Tibial nerve (tissue), 4 donors: ENCODE measurements around the gene IMPA2.

Experiments used
- CTCF ChIP-seq, 5 experiments: fragments of 200-600 bp in 3 of 5; fragments of 450-650 bp in 2 of 5; sonication (generic) in 3 of 5; IDR thresholded peaks; one replicate each; pipeline ENCODE4 v1.5.1; 2016 to 2019; ENCODE audit warnings: antibody characterized with exemption in 5 of 5, mild to moderate bottlenecking in 3 of 5, moderate library complexity in 2 of 5
- EP300 ChIP-seq, 2 donors: sonication (generic); formaldehyde crosslinking; IDR thresholded peaks; one replicate each; pipeline ENCODE4 v1.6.1; 2017; ENCODE audit warnings: antibody characterized with exemption in 2 of 2, mild to moderate bottlenecking in 1 of 2
- POLR2A ChIP-seq, 2 donors: fragments of 450-650 bp; IDR thresholded peaks; one replicate each; pipeline ENCODE4 v1.6.1; 2017; ENCODE audit warnings: antibody characterized with exemption in 2 of 2, mild to moderate bottlenecking in 2 of 2, moderate library complexity in 2 of 2

GRCh38 chr18:12062974-12063373 lies 81.7 kb downstream of the IMPA2 start:
- TF ChIP-seq CTCF (IDR thresholded peaks at IDR 0.05) (no peak), POLR2A (IDR thresholded peaks at IDR 0.05) (no peak), EP300 (IDR thresholded peaks at IDR 0.05) (no peak)
